ENCODE data around the gene NCK2. TPM values are rescaled to one million over a fixed set of nuclear protein-coding genes. Genes with fewer than 3 reads are reported as not detected.
A peak's percentile ranks its signal among the peaks of the same experiment; 100 is the strongest.

The NCK2 gene
- total and polyA plus RNA-seq, 10 of the 15 experiments (the other 5 are each of a cell fraction or from before 2014, with no cell fraction given), result 1.2 to 30.9 (median 14.1) TPM

GRCh38 chr2:105756435-105756834, 11.7 kb downstream of the NCK2 start:
- Histone ChIP-seq H4K20me1 (ENCODE audit: control insufficient read depth, insufficient read depth) (no peaks in the 10 kb centered on the region), H3K9me3 (replicated peaks; ENCODE audit: control insufficient read depth, insufficient read depth, low read length) (no peaks in the 10 kb centered on the region), H3K4me3 (peak overlapping the region; percentile 17; the same call in 1 of the 2 replicates), H2AFZ (ENCODE audit: control insufficient read depth, low read depth, low read length) (no peak overlapping the region), H3K36me3 (ENCODE audit: control insufficient read depth in 2 of 2, insufficient read depth in 2 of 2, low read length in 1 of 2) (no peaks in the 10 kb centered on the region; a peak in 1 of 4 replicates), H3K79me2 (ENCODE audit: control insufficient read depth, insufficient read depth, low read length) (peaks cover 82% of the 10 kb centered on the region), H3K4me1 (ENCODE audit: control insufficient read depth, insufficient read depth, low read length) (peaks cover 29% of the 10 kb centered on the region), H3K27me3 (replicated peaks in 1 of 2; ENCODE audit: control insufficient read depth in 2 of 2, insufficient read depth in 2 of 2, low read length in 1 of 2) (no peaks in the 10 kb centered on the region), H3K27ac (ENCODE audit: control insufficient read depth, insufficient read depth) (peak overlapping the region; percentile 55), H3K4me2 (ENCODE audit: control insufficient read depth, insufficient read depth) (peak overlapping the region; percentile 48), H3K9ac (ENCODE audit: control insufficient read depth, insufficient read depth, low read length) (no peak overlapping the region)
- TF ChIP-seq PRDM15 (CRISPR knock-in tag; IDR thresholded peaks at IDR 0.05) (no peak), YBX1 (IDR thresholded peaks at IDR 0.05) (no peak), MTA2 (IDR thresholded peaks at IDR 0.05; ENCODE audit: low read depth) (no peak), RAD51 (IDR thresholded peaks at IDR 0.05) (no peak), BCL3 (IDR thresholded peaks at IDR 0.05; ENCODE audit: borderline replicate concordance, insufficient read depth, low read depth, low read length, poor library complexity, severe bottlenecking) (no peak), RFX5 (IDR thresholded peaks at IDR 0.05; ENCODE audit: low read depth, low read length) (no peak), NR2C2 (IDR thresholded peaks at IDR 0.05; ENCODE audit: borderline replicate concordance, control insufficient read depth, insufficient read length, low read depth) (no peak), CHD2 (IDR thresholded peaks at IDR 0.05; ENCODE audit: borderline replicate concordance, low read depth, low read length) (no peak), RUNX3 (IDR thresholded peaks at IDR 0.05; ENCODE audit: low read length) (no peak), KLF5 (IDR thresholded peaks at IDR 0.05; ENCODE audit: partially characterized antibody) (no peak), POU2F2 (IDR thresholded peaks at IDR 0.05; ENCODE audit: borderline replicate concordance, low read depth, low read length) (no peak), RELB (IDR thresholded peaks at IDR 0.05; ENCODE audit: low read depth) (no peak), RELA (IDR thresholded peaks at IDR 0.05; ENCODE audit: borderline replicate concordance, partially characterized antibody) (no peak)
- TF ChIP-seq, protein P1, sequence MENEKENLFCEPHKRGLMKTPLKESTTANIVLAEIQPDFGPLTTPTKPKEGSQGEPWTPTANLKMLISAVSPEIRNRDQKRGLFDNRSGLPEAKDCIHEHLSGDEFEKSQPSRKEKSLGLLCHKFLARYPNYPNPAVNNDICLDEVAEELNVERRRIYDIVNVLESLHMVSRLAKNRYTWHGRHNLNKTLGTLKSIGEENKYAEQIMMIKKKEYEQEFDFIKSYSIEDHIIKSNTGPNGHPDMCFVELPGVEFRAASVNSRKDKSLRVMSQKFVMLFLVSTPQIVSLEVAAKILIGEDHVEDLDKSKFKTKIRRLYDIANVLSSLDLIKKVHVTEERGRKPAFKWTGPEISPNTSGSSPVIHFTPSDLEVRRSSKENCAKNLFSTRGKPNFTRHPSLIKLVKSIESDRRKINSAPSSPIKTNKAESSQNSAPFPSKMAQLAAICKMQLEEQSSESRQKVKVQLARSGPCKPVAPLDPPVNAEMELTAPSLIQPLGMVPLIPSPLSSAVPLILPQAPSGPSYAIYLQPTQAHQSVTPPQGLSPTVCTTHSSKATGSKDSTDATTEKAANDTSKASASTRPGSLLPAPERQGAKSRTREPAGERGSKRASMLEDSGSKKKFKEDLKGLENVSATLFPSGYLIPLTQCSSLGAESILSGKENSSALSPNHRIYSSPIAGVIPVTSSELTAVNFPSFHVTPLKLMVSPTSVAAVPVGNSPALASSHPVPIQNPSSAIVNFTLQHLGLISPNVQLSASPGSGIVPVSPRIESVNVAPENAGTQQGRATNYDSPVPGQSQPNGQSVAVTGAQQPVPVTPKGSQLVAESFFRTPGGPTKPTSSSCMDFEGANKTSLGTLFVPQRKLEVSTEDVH (IDR thresholded peaks at IDR 0.05; ENCODE audit: low read depth, partially characterized antibody), result no peak
- ChIA-PET CTCF (interaction anchor here (0.8 to 2.8 kb wide), 9 partner anchors 10 to 468 kb away, joined by 3 to 24 read pairs (median 4); no protein-coding TSS in a partner anchor), SMC1A (ENCODE audit: uncharacterized antibody, unreplicated experiment) (interaction anchor here (0.8 to 6.2 kb wide), 18 partner anchors 8 to 118 kb away, joined by 3 to 49 read pairs (median 5); no protein-coding TSS in a partner anchor), POLR2A (interaction anchor here (1.0 to 4.2 kb wide), 5 partner anchors 10 to 47 kb away, joined by 3 to 27 read pairs (median 5); no protein-coding TSS in a partner anchor), RAD21 (ENCODE audit: unreplicated experiment) (interaction anchor here (1.1 to 5.8 kb wide), 7 partner anchors 9 to 179 kb away, joined by 3 to 37 read pairs (median 8); no protein-coding TSS in a partner anchor)
- in situ Hi-C loops (cut with MboI), result no loop called here
- no TSS peak for BruUV-seq (replicated peaks)
- FAIRE-seq (no peak), DNase-seq (ENCODE audit: low read depth, low spot score) (no peak), ATAC-seq (no peak)
- 77% methylated on average over 4 of the region's 4 CpGs for WGBS (ENCODE audit: insufficient coverage, insufficient replicate concordance, low lambda C conversion rate, missing lambda C conversion rate)
- intact Hi-C loops (cut with micrococcal nuclease; ENCODE audit: unreplicated experiment), result no loop called here

Measured in GM12878 (cell line).